Neural progenitor cell (in vitro differentiated cells): Measurements from ENCODE around the gene PPM1F.

Source experiments
- EZH2 ChIP-seq: fragments of 200-600 bp; sonication (generic); IDR thresholded peaks from 2 replicates; pipeline ENCODE4 v1.6.1; 2017; ENCODE audit warnings: antibody characterized with exemption, mild to moderate bottlenecking, moderate library complexity
- EZH2phosphoT487 ChIP-seq: fragments of 200-600 bp; sonication (generic); IDR thresholded peaks from 2 replicates; pipeline ENCODE4 v1.6.1; 2017; ENCODE audit warnings: antibody characterized with exemption
- TF ChIP-seq, protein P1 (sequence below): fragments of 200-600 bp; sonication (generic); IDR thresholded peaks from 2 replicates; pipeline ENCODE4 v1.5.1; 2017; ENCODE audit warnings: antibody characterized with exemption, mild to moderate bottlenecking

DNA sequence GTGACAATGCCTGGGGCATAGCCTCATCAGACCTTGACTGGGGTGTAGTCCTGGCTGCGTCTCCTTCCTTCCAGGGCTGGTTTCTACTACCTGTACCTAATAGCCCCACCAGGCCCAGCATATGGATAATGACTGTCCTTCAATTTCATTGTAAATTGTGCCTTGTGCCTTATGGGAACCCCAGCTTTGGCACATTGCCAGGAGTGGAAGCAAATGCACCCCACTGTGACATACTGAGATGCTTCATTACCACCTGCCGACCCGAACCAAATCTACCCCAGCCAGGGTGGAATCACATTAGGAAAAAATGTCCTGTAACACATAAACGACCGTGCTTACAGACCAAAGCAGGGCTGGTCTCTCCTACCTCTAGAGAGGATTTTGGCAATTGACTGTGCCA, 22.6 kb upstream of the PPM1F start:
- no peak for TF ChIP-seq EZH2
- TF ChIP-seq, protein P1, sequence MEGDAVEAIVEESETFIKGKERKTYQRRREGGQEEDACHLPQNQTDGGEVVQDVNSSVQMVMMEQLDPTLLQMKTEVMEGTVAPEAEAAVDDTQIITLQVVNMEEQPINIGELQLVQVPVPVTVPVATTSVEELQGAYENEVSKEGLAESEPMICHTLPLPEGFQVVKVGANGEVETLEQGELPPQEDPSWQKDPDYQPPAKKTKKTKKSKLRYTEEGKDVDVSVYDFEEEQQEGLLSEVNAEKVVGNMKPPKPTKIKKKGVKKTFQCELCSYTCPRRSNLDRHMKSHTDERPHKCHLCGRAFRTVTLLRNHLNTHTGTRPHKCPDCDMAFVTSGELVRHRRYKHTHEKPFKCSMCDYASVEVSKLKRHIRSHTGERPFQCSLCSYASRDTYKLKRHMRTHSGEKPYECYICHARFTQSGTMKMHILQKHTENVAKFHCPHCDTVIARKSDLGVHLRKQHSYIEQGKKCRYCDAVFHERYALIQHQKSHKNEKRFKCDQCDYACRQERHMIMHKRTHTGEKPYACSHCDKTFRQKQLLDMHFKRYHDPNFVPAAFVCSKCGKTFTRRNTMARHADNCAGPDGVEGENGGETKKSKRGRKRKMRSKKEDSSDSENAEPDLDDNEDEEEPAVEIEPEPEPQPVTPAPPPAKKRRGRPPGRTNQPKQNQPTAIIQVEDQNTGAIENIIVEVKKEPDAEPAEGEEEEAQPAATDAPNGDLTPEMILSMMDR, result no peak
- no peak for TF ChIP-seq EZH2phosphoT487
